ENCODE data around the gene TOGARAM2.

TOGARAM2 gene

GRCh38 chr2:29024882-29025430, 43.9 kb downstream of the TOGARAM2 start:
- DNase-seq = no peak

- DNase-seq = no peak
These were observed 44.6 kb downstream of the TOGARAM2 start for GRCh38 chr2:29025711-29026110.

GRCh38 chr2:29031046-29031445, 49.9 kb downstream of the TOGARAM2 start:
- DNase-seq = no peak

GRCh38 chr2:29032189-29032588, 51.1 kb downstream of the TOGARAM2 start:
- DNase-seq = no peak

- no peak for DNase-seq
These were observed 52.1 kb downstream of the TOGARAM2 start for GRCh38 chr2:29033172-29033571.

GRCh38 chr2:29033656-29034055, 52.6 kb downstream of the TOGARAM2 start:
- DNase-seq = no peak

GRCh38 chr2:29035016-29035745, 54.1 kb downstream of the TOGARAM2 start:
- DNase-seq = peak; percentile 50

GRCh38 chr2:29039718-29040480, 58.8 kb downstream of the TOGARAM2 start:
- no peak for DNase-seq

- DNase-seq = no peak
These were observed 59.5 kb downstream of the TOGARAM2 start for GRCh38 chr2:29040552-29040951.

GRCh38 chr2:29041161-29041660, 60.1 kb downstream of the TOGARAM2 start:
- no peak for DNase-seq

GRCh38 chr2:29042561-29043075, 61.5 kb downstream of the TOGARAM2 start:
- peak; percentile 29 for DNase-seq

GRCh38 chr2:29044459-29044858, 63.4 kb downstream of the TOGARAM2 start:
- no peak for DNase-seq

- no peak for DNase-seq
These were observed 65.2 kb downstream of the TOGARAM2 start for GRCh38 chr2:29046321-29046720.

GRCh38 chr2:29047083-29047845, 66.2 kb downstream of the TOGARAM2 start:
- DNase-seq = no peak

GRCh38 chr2:29050591-29050990, 69.5 kb downstream of the TOGARAM2 start:
- no peak for DNase-seq

GRCh38 chr2:29051730-29052129, 70.6 kb downstream of the TOGARAM2 start:
- no peak for DNase-seq

GRCh38 chr2:29052807-29053206, 71.7 kb downstream of the TOGARAM2 start:
- DNase-seq = no peak

GRCh38 chr2:29053223-29053622, 72.1 kb downstream of the TOGARAM2 start:
- no peak for DNase-seq

GRCh38 chr2:29053670-29054400, 72.7 kb downstream of the TOGARAM2 start:
- no peak for DNase-seq

- no peak for DNase-seq
These were observed 73.3 kb downstream of the TOGARAM2 start for GRCh38 chr2:29054430-29054829.

GRCh38 chr2:29055601-29056000, 74.5 kb downstream of the TOGARAM2 start:
- DNase-seq = no peak

- no peak for DNase-seq
These were observed 75.4 kb downstream of the TOGARAM2 start for GRCh38 chr2:29056452-29056851.
